GM12801 (cell line): Measurements from ENCODE around the gene CD58.

Experiments used
- TF ChIP-seq, protein P1 (sequence below): IDR thresholded peaks from one replicate; pipeline ENCODE4 v1.5.1; 2011; ENCODE audit warnings: control low read depth; ENCODE audit not compliant: insufficient read length; ENCODE audit errors: extremely low read depth

The CD58 gene

DNA sequence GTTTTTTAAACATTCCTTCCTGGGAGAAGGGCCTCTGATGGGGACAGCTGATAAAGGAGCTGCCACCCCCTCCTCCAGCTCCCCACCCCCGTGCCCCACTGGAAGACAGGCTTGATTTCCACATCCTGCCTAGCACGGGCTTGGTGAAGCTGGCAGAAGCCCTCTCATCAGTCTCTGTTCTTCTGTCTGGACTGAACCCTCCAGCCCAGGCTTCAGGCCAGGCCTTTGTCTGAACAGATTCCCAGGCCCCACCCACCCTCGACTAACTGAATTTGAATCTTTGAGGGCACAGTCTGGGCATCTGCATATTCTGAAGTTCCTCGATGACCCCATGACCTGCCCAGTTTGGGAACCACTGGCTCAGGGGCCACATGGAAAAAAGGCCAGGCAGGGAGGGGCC lies 75.3 kb downstream of the CD58 start:
- TF ChIP-seq, protein P1, sequence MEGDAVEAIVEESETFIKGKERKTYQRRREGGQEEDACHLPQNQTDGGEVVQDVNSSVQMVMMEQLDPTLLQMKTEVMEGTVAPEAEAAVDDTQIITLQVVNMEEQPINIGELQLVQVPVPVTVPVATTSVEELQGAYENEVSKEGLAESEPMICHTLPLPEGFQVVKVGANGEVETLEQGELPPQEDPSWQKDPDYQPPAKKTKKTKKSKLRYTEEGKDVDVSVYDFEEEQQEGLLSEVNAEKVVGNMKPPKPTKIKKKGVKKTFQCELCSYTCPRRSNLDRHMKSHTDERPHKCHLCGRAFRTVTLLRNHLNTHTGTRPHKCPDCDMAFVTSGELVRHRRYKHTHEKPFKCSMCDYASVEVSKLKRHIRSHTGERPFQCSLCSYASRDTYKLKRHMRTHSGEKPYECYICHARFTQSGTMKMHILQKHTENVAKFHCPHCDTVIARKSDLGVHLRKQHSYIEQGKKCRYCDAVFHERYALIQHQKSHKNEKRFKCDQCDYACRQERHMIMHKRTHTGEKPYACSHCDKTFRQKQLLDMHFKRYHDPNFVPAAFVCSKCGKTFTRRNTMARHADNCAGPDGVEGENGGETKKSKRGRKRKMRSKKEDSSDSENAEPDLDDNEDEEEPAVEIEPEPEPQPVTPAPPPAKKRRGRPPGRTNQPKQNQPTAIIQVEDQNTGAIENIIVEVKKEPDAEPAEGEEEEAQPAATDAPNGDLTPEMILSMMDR: no peak

DNA sequence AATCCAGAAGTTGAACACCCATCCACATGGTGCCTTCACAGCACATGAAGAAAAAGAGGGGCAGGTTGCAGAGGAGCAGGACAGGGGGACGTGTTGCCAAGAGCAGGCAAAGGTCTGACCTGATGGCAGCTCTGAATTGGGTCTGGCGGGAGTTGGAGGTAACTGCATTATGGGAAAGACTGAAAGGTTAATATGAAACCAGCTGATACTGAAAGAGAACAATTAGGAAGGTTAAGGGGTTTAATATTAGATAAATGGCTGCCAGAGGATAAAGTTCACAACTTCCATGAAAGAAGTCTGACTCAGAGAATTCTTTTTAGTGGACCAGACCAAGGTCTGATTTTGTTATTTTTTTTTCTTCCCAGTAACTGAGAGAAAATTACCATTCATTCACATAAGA lies 76.1 kb downstream of the CD58 start:
- TF ChIP-seq, protein P1: no peak

DNA sequence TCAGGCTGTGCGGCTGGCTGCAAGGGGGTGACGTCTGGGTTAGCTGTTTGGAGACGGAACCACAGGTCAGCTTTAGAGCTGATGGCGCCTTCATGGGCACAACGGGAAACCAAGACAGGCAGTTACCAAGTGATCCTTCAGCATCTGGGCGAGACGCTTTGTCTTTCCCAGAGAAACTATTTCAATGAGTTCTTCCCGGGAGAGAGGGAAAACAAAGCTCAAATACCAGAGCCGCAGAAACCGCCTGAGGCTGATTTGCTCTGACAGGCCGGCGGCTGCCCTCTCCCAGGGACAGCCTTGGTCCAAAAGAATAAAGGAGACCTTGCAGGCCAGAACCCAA lies 76.5 kb downstream of the CD58 start:
- TF ChIP-seq, protein P1: no peak

DNA sequence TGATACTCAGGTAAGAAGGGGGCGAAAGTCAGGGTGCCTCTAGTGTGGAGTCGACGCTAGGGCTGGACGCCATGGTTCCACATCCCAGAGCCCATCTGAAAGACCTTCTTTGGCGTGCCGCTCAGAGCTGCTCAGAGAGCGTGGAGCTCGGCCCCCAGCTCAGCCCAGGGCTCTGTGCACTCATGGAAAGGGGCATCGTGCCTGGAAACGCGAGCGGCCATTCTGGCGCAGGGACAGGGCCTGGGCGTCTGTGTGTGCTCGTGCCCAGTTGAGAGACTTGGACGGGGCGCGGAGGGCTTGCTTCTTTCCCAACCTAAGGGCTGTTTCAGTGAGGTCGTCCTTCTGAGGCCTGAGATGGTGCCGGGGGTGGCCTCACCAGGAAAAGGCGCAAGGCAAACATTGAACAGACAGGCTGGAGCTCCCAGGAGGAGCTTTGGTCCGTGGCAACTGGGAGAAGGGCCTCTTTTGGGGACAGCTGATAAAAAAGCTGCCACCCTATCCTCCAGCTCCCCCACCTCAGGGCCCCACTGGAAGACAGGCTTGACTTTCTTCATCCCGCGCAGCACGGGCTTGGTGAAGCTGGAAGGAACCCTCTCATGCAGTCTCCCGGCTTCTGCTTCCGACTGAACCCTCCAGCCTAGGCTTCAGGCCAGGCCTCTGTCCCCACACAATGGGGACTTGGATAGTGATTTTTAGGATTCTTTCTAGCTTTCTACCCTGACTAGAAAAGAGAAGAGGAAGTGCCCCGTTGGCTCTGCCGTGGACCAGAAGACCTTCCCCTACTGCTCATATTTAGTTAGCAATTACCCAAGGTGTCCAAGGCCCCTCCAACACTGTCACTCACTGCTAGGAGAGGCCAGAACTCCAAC lies 77.1 kb downstream of the CD58 start:
- TF ChIP-seq, protein P1: no peak

DNA sequence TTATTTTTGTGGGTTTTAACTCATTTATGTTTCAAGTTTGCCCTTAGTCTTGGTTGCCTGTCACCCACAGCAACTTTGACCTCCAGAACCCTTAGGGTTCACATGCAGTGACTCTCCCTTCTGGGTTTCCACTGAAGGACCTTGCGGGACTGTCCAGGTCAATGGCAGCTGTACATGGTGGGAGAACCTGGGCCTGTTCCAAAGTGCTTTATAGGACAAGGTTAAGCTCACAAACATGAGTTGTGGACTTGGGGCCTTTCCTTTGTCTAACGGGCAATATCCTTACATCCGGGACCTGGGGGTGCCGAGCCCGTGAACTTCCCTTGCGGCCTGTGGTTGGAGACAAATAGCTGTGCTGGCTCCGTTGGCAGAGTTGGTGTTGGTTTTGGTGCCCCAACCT lies 77.8 kb downstream of the CD58 start:
- TF ChIP-seq, protein P1: no peak

DNA sequence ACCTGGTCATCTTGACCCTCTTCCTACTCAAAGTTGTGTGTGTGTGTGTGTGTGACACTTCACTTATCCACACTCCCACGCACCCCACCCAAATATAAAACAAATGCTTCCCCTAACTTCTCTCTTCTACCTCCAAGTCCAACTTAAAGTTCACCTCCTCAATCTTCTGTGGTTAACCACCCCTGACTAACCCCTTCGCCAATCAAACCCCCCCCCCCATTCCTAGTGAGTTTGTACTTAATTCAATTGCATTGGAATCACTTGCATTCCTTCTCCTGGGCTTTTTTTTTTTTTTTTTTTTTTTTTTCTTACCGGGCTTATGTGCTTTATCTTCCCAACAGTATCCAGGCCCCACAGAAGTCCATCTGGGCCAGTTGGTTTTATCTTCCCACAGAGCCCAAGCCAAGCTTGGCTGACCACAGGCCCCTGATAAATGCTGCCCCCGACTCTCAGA lies 78.4 kb downstream of the CD58 start:
- TF ChIP-seq, protein P1: no peak

DNA sequence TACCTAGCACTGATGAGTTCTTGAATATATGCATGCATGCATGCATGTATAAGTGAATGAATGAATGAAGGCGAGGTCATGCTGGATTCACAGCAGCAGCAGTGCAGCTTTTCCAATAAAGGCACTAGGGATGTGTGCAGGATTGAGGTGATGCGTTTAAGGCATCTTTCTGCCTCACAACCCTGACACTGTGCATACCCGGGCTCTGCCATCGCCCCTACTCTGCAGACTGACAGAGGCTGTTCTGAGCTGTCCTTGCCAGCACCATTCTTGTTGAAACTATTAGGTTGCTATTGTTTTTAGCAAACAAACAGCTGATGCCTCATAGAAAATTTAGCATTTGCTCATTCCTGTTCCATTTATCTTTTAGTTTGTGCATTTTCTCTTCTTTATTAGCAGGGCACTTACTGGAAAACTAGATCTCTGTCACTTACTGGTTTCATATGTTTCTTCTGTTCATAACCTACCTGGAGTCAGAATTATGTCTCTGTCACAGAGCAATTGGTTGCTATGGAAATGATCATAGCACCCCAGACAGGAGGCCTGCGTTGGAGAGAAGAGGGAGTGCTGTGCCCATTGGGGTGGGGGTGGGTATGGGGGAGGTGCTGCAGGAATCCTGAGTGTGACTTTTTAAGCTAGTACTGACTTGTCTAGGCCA lies 79.0 kb downstream of the CD58 start:
- TF ChIP-seq, protein P1: no peak
